IPS-18a (cell line): ENCODE measurements around the gene MRAP2.
A peak's percentile ranks its signal among the peaks of the same experiment; 100 is the strongest.
"Not testable (repeated sequence)": the region's sequence is repeated elsewhere in the genome, so short reads cannot be mapped to it uniquely, and the experiment has no call there.

ENCODE experiments used
- H3K27ac ChIP-seq: one replicate; pipeline ENCODE4 v1.5.1; 2013; ENCODE audit warnings: low read length
- H3K27me3 ChIP-seq: one replicate; pipeline ENCODE4 v1.6.1; 2013; ENCODE audit warnings: mild to moderate bottlenecking, low read length; ENCODE audit not compliant: control insufficient read depth, insufficient read depth
- H3K36me3 ChIP-seq: one replicate; pipeline ENCODE4 v1.6.1; 2013; ENCODE audit warnings: low read depth, low read length; ENCODE audit not compliant: control insufficient read depth
- H3K4me1 ChIP-seq: one replicate; pipeline ENCODE4 v1.6.1; 2013; ENCODE audit warnings: low read depth, low read length; ENCODE audit not compliant: control insufficient read depth
- H3K4me3 ChIP-seq: one replicate; pipeline ENCODE4 v1.5.1; 2013; ENCODE audit warnings: low read length
- H3K9ac ChIP-seq: one replicate; pipeline ENCODE4 v1.6.1; 2013; ENCODE audit warnings: mild to moderate bottlenecking, low read length, moderate library complexity
- H3K9me3 ChIP-seq: one replicate; pipeline ENCODE4 v1.6.1; 2013; ENCODE audit warnings: low read depth, low read length; ENCODE audit not compliant: control insufficient read depth

Gene MRAP2

DNA sequence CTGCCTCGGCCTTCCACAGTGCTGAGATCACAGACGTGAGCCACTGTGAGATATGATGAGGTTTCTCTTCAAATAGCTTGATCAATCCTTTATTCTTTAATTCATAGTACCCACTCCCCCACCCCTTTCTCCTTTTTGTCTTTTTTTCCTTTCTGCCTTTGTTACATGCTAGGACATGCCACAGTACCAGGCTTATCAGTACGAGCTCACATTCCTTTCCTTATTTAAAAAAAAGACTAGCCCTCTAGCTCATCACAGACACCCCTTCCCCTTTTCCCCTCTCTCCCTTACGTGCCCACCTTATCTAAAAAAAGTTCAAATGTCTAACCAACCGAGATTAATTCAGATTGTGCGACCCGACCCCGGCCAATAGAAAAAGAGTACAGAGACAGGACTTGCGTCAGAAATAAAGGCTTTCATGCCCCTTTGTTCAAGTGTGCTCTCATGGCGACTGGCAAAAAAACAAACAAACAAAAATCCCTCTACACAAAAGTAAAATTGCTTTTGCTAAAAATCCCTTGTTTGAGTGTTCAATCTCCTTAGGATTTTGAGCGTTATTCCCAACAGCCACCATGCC lies 49.2 kb downstream of the MRAP2 start:
- Histone ChIP-seq H3K27ac (peak overlapping the region; percentile 81), H3K9ac (peak overlapping the region; percentile 49), H3K36me3 (no peaks in the 10 kb centered on the region), H3K4me1 (peaks cover 21% of the 10 kb centered on the region), H3K4me3 (no peak overlapping the region), H3K27me3 (no peaks in the 10 kb centered on the region), H3K9me3 (no peaks in the 10 kb centered on the region)

- H3K4me1 ChIP-seq: peaks cover 34% of the 10 kb centered on the region
- H3K36me3 ChIP-seq, H3K27me3 ChIP-seq, H3K9ac ChIP-seq, H3K27ac ChIP-seq, H3K9me3 ChIP-seq, H3K4me3 ChIP-seq: not testable (repeated sequence)
Observed at GRCh38 chr6:84084705-84085104, 51.1 kb downstream of the MRAP2 start.

GRCh38 chr6:84086056-84086455 lies 52.5 kb downstream of the MRAP2 start:
- no peak overlapping the region for H3K9ac ChIP-seq
- no peaks in the 10 kb centered on the region for H3K27me3 ChIP-seq
- H3K27ac ChIP-seq: no peak overlapping the region
- H3K36me3 ChIP-seq: no peaks in the 10 kb centered on the region
- no peak overlapping the region for H3K4me3 ChIP-seq
- no peaks in the 10 kb centered on the region for H3K9me3 ChIP-seq
- peaks cover 34% of the 10 kb centered on the region for H3K4me1 ChIP-seq

DNA sequence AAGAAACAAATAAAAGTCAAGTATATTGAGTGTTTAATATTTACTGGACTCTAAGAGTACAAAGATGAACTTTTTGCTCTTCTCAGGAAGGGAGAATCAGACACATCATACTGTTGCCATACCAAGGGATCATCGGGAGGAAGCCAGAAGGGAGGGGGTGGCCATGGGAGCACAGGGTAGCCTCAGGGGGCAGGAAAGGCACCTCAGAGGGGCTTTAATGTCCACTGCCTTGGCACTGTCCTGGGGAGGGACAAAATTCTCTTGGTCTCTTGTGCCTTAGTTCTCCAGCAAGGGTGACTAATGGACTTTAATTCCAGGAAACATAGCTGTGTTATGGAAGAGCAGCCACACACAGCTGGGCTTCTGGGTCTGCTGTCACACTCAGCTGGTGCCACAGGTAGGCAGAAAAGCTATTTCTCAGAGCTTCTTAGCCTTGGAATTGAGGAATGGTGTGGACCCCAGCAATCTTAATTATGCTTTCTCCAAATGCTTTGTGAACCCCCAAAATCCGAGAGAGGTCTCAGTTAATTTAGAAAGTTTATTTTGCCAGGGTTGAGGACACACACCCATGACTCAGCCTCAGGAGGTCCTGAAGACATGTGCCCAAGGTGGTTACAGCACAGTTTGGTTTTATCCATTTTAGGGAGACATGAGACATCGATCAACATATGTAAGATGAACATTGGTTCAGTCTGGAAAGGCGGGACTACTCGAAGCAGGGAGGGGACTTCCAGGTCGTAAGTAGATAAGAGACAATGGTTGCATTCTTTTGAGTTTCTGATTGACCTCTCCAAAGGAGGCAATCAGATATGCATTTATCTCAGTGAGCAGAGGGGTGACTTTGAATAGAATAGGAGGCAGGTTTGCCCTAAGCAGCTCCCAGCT lies 53.2 kb downstream of the MRAP2 start:
- H3K4me3 ChIP-seq: no peak overlapping the region
- H3K27me3 ChIP-seq: no peaks in the 10 kb centered on the region
- H3K4me1 ChIP-seq: peaks cover 34% of the 10 kb centered on the region
- H3K9me3 ChIP-seq: no peaks in the 10 kb centered on the region
- no peak overlapping the region for H3K27ac ChIP-seq
- no peaks in the 10 kb centered on the region for H3K36me3 ChIP-seq
- H3K9ac ChIP-seq: no peak overlapping the region

DNA sequence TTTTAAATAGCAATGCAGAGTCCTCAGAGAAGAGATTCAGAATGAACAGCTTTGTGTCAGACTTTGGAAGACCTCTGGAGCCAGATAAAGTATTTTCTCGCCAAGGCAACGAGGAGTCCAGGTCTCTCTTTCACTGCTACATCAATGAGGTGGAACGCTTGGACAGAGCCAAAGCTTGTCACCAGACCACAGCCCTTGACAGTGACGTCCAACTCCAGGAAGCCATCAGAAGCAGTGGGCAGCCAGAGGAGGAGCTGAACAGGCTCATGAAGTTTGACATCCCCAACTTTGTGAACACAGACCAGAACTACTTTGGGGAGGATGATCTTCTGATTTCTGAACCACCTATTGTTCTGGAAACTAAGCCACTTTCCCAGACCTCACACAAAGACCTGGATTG lies 55.5 kb downstream of the MRAP2 start:
- H3K4me3 ChIP-seq: no peak overlapping the region
- H3K27me3 ChIP-seq: no peaks in the 10 kb centered on the region
- no peak overlapping the region for H3K27ac ChIP-seq
- H3K4me1 ChIP-seq: peaks cover 29% of the 10 kb centered on the region
- no peak overlapping the region for H3K9ac ChIP-seq
- H3K9me3 ChIP-seq: no peaks in the 10 kb centered on the region
- H3K36me3 ChIP-seq: no peaks in the 10 kb centered on the region

DNA sequence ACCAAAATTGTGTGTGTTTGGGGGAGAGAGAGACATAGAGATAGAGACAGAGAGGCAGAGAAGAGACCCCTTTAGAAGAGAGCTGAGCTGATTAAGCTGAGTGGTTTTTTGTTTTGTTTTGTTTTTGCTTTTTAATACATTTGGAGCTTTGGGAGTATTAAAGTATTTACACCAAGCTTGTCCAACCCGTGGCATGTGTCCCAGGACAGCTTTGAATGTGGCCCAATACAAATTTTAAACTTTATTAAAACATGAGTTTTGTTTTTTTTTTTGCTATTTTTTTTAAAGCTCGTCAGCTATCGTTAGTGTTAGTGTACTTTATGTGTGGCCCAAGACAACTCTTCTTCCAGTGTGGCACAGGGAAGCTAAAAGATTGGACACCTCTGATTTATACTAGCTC lies 56.0 kb downstream of the MRAP2 start:
- H3K4me3 ChIP-seq: no peak overlapping the region
- H3K27me3 ChIP-seq: no peaks in the 10 kb centered on the region
- H3K9ac ChIP-seq: no peak overlapping the region
- H3K36me3 ChIP-seq: no peaks in the 10 kb centered on the region
- peaks cover 25% of the 10 kb centered on the region for H3K4me1 ChIP-seq
- no peak overlapping the region for H3K27ac ChIP-seq
- H3K9me3 ChIP-seq: no peaks in the 10 kb centered on the region

DNA sequence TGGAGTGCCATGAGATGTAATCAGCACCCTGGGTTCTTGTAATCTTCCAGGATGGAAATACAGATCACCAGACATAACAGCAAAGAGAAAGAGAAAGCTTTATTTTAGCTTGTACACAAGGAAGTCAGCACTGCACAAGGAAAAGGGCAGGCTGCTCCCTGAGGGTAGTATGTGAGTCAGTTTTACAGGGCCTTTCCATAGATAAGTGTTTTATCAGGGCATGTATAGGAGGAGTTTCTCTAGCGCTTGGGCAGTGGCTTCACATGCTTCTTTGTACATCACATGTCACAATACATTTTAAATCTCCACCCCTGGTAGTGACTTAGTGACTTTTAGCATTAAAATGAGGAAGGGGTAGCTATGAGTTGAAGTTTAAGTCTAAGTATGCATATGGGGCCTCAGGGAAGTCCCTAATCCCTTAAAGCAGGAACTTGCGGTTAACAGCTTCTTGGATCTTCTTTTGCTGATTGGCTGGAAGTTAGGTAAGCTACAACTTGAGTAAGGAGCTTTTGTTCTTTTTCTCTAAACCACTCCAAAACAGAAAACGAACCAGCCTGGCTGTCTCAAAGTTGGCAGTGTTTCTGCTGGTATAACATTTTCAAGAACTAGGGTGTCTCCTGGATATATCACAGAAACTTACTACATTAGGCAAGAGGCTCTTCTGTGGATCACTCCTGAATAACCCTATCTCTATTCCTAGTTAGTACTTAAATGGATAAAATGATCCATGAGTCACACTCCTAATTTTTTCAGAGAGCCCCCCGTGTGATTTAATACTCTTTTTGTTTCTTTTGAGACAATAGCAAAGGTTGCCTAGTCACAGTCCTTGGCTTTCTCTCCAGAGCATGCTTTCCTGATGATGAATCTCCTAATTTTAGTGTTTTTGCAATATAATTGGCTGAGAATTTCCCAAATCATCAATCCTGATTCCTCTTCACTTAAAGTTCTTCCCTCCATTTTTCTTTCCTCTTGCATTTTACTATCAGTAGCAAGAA lies 60.2 kb downstream of the MRAP2 start:
- no peaks in the 10 kb centered on the region for H3K9me3 ChIP-seq
- no peaks in the 10 kb centered on the region for H3K36me3 ChIP-seq
- H3K4me1 ChIP-seq: peaks cover 8% of the 10 kb centered on the region
- no peak overlapping the region for H3K27ac ChIP-seq
- H3K27me3 ChIP-seq: no peaks in the 10 kb centered on the region
- H3K9ac ChIP-seq: no peak overlapping the region
- H3K4me3 ChIP-seq: no peak overlapping the region

- Histone ChIP-seq H3K27ac (no peak overlapping the region), H3K27me3 (no peaks in the 10 kb centered on the region), H3K9ac (no peak overlapping the region), H3K4me3 (no peak overlapping the region), H3K4me1 (peaks cover 5% of the 10 kb centered on the region), H3K9me3 (no peaks in the 10 kb centered on the region), H3K36me3 (no peaks in the 10 kb centered on the region)
Observed at GRCh38 chr6:84095156-84095555, 61.6 kb downstream of the MRAP2 start.

GRCh38 chr6:84103029-84103428 lies 69.5 kb downstream of the MRAP2 start:
- Histone ChIP-seq H3K4me3 (no peak overlapping the region), H3K27me3 (no peaks in the 10 kb centered on the region), H3K4me1 (no peaks in the 10 kb centered on the region), H3K9me3 (peaks cover 4% of the 10 kb centered on the region), H3K36me3 (no peaks in the 10 kb centered on the region), H3K9ac (no peak overlapping the region), H3K27ac (no peak overlapping the region)

- H3K9me3 ChIP-seq, H3K27ac ChIP-seq, H3K9ac ChIP-seq, H3K4me3 ChIP-seq, H3K4me1 ChIP-seq, H3K36me3 ChIP-seq, H3K27me3 ChIP-seq: not testable (repeated sequence)
Observed at GRCh38 chr6:84105215-84105924, 71.8 kb downstream of the MRAP2 start.

DNA sequence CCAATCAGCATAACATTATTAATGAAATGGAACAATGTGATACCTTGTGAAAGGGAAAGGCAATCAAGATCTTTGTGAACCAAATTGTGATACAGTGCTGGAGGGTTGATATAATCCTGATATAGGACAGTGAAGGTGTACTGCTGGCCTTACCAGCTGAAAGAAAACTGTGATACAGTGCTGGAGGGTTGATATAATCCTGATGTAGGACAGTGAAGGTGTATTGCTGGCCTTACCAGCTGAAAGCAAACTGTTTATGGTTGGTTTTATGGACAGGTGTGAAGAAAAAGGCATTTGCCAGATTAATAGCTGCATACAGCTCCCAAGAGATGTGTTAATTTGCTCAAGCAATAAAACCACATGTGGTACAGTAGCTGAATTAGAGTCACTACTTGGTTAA lies 73.9 kb downstream of the MRAP2 start:
- Histone ChIP-seq H3K9ac (no peak overlapping the region), H3K9me3 (peaks cover 4% of the 10 kb centered on the region), H3K27ac (no peak overlapping the region), H3K27me3 (no peaks in the 10 kb centered on the region), H3K36me3 (no peaks in the 10 kb centered on the region), H3K4me3 (no peak overlapping the region), H3K4me1 (no peaks in the 10 kb centered on the region)
